Measurements from ENCODE around the gene GALNTL6.

GRCh38 chr4:172963498-172964294 is 1150.5 kb downstream of the GALNTL6 start:
- TF ChIP-seq CTBP1 (IDR thresholded peaks at IDR 0.05; ENCODE audit: borderline replicate concordance): no peak
- no peak for TF ChIP-seq SP1 (IDR thresholded peaks at IDR 0.05)
- no peak for TF ChIP-seq ARNT (IDR thresholded peaks at IDR 0.05)
- no peak for TF ChIP-seq SUZ12 (IDR thresholded peaks at IDR 0.05)
- TF ChIP-seq PKNOX1 (IDR thresholded peaks at IDR 0.05): no peak
- TF ChIP-seq ELF4 (IDR thresholded peaks at IDR 0.05): no peak
- TF ChIP-seq FOXK2 (IDR thresholded peaks at IDR 0.05): no peak
- no peak for TF ChIP-seq ZNF384 (IDR thresholded peaks at IDR 0.05)
- TF ChIP-seq BHLHE40 (IDR thresholded peaks at IDR 0.05; ENCODE audit: borderline replicate concordance): no peak
- TF ChIP-seq NFRKB (IDR thresholded peaks at IDR 0.05): no peak
- no peak for TF ChIP-seq HDGF (IDR thresholded peaks at IDR 0.05; ENCODE audit: borderline replicate concordance)
- TF ChIP-seq FOXA1 (IDR thresholded peaks at IDR 0.05): no peak
- TF ChIP-seq FOXM1 (IDR thresholded peaks at IDR 0.05; ENCODE audit: borderline replicate concordance): no peak
- TF ChIP-seq LEF1 (IDR thresholded peaks at IDR 0.05; ENCODE audit: borderline replicate concordance): no peak
